ENCODE results near the gene SERPINB5.

- TF ChIP-seq CTCF (IDR thresholded peaks at IDR 0.05), result no peak
- TF ChIP-seq EZH2 (IDR thresholded peaks at IDR 0.05; ENCODE audit: borderline replicate concordance, insufficient read depth, low read depth, low read length, poor library complexity, severe bottlenecking), result no peak
Measured at GRCh38 chr18:63477968-63478367, 1.2 kb downstream of the SERPINB5 start.

Measured in B cell (primary cell).